Ovary (tissue), 9 donors: ENCODE data around the gene EIF5. TPM values are rescaled to one million over a fixed set of nuclear protein-coding genes. Genes with fewer than 3 reads are reported as not detected.

Experiments
- DNase-seq, 5 donors: peaks; one replicate each; pipeline ENCODE4 v3.0.0-alpha.2; 2019 to 2020
- H3K27ac ChIP-seq, 2 donors: fragments of 200-600 bp; one replicate each; pipeline versions ENCODE4 v1.5.1 to v1.8.0; 2019 to 2022
- H3K27me3 ChIP-seq: fragments of 200-600 bp; one replicate; pipeline ENCODE4 v1.8.0; 2022
- H3K36me3 ChIP-seq: fragments of 200-600 bp; sonication (generic); one replicate; pipeline ENCODE4 v1.5.1; 2019
- H3K4me1 ChIP-seq: one replicate; pipeline ENCODE4 v1.8.1; 2013; ENCODE audit warnings: mild to moderate bottlenecking, moderate library complexity; ENCODE audit not compliant: insufficient read depth
- H3K4me3 ChIP-seq: fragments of 200-600 bp; sonication (generic); one replicate; pipeline ENCODE4 v1.5.1; 2017
- H3K9me3 ChIP-seq, 2 donors: fragments of 200-600 bp in 1 of 2; sonication (generic) in 1 of 2; one replicate each; pipeline versions ENCODE4 v1.5.1 to v1.8.1; 2013 to 2019; ENCODE audit warnings: mild to moderate bottlenecking in 1 of 2, moderate library complexity in 1 of 2
- EP300 ChIP-seq: sonication (generic); formaldehyde crosslinking; IDR thresholded peaks from one replicate; pipeline ENCODE4 v1.6.1; 2017; ENCODE audit warnings: antibody characterized with exemption
- POLR2A ChIP-seq: fragments of 450-650 bp; IDR thresholded peaks from one replicate; pipeline ENCODE4 v1.6.1; 2017; ENCODE audit warnings: antibody characterized with exemption, mild to moderate bottlenecking, moderate library complexity
- WGBS, 3 donors: extraction: QIAGEN DNeasy Blood & Tissue Kit in 1 of 3; methylation state at CpG; one replicate each; pipeline versions ENCODE4 v1.1.5 to v1.1.7; 2013 to 2017; 5-methylcytosine and 5-hydroxymethylcytosine counted together
- intact Hi-C, 4 donors: fragments of 100-400 bp; cut with DNase I; formaldehyde crosslinking; loops; one replicate each; pipeline versions ENCODE4 v1.11.0 to v1.15.1; 2022 to 2023
- polyA plus RNA-seq, 2 donors: library from polyadenylated mRNA; stranded (reverse); fragments of 200-250 nt in 1 of 2; fragments of 350-450 nt in 1 of 2; fragmentation: Illumina TruSeq in 1 of 2; extraction: RNeasy Lipid Tissue Mini Kit (QIAGEN cat#74804) in 1 of 2; gene quantifications; one replicate each; pipeline ENCODE4 v1.2.3, GENCODE V29; 2013 to 2014
- total RNA-seq, 7 donors: library from RNA; depleted of rRNA in 2 of 7; stranded (reverse); fragments of >200 nt in 2 of 7; fragmentation: NEBNext Ultra II Directional in 3 of 7; extraction: Animal tissue kit (Norgen Biotek cat#: 25700) in 3 of 7; gene quantifications; one replicate each; pipeline versions ENCODE4 v1.1.0 to v1.2.4, GENCODE V29; 2016 to 2023
- TF ChIP-seq, protein P1 (sequence below), 3 donors: fragments of 450-650 bp in 2 of 3; fragments of 200-600 bp in 1 of 3; IDR thresholded peaks; one replicate each; pipeline versions ENCODE4 v1.5.1 to v1.8.0; 2016 to 2022; ENCODE audit warnings: antibody characterized with exemption in 3 of 3, mild to moderate bottlenecking in 1 of 3
- donor health status: DM: no; HTN: no; CAD: no; lungs with moderate emphysema.
- donor health status: DM: no; HTN: no; CAD: no.
- donor health status: Bipolar disorder and iron deficiency.
- donor health status: DM: yes; HTN: yes; CAD: no.
- donor health status: DM: no; HTN: no; CAD: no.
- donor health status: DM: yes; HTN: yes; CAD: no.

The EIF5 gene
- total and polyA plus RNA-seq, 9 donors: 73.0 to 169 (median 127) TPM

DNA sequence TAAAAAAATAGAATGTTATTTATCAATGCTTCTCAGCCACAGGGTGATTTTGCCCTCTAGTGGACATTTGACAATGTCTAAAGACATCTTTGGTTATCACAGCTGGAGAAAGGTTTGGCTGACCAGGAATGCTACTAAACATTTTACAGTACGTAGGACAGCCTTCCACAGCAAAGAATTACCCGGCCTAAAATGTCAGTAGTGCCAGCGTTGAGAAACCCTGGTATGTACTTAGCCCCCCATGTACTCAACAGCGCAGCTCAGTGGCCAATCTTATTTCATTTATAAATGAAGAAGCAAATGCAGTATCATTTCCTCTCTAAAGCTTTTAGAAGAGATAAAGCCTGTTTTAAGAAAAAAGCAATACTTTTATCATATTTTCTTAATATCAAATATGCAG is 57.0 kb downstream of the EIF5 start:
- H3K36me3 ChIP-seq: no peaks in the 10 kb centered on the region
- no peak overlapping the region for H3K4me3 ChIP-seq
- no peak overlapping the region for H3K27ac ChIP-seq
- intact Hi-C loops: no loop called here
- TF ChIP-seq, protein P1, sequence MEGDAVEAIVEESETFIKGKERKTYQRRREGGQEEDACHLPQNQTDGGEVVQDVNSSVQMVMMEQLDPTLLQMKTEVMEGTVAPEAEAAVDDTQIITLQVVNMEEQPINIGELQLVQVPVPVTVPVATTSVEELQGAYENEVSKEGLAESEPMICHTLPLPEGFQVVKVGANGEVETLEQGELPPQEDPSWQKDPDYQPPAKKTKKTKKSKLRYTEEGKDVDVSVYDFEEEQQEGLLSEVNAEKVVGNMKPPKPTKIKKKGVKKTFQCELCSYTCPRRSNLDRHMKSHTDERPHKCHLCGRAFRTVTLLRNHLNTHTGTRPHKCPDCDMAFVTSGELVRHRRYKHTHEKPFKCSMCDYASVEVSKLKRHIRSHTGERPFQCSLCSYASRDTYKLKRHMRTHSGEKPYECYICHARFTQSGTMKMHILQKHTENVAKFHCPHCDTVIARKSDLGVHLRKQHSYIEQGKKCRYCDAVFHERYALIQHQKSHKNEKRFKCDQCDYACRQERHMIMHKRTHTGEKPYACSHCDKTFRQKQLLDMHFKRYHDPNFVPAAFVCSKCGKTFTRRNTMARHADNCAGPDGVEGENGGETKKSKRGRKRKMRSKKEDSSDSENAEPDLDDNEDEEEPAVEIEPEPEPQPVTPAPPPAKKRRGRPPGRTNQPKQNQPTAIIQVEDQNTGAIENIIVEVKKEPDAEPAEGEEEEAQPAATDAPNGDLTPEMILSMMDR (IDR thresholded peaks at IDR 0.05): peak; percentile 20 to 59 (median 36)
- TF ChIP-seq EP300: no peak
- no peak for DNase-seq
- WGBS, 3 donors: 14 to 21% (median 18%) methylated on average over 4 of the region's 4 CpGs
- no peaks in the 10 kb centered on the region for H3K9me3 ChIP-seq
- peaks cover 20% of the 10 kb centered on the region for H3K4me1 ChIP-seq
- H3K27me3 ChIP-seq: no peaks in the 10 kb centered on the region

DNA sequence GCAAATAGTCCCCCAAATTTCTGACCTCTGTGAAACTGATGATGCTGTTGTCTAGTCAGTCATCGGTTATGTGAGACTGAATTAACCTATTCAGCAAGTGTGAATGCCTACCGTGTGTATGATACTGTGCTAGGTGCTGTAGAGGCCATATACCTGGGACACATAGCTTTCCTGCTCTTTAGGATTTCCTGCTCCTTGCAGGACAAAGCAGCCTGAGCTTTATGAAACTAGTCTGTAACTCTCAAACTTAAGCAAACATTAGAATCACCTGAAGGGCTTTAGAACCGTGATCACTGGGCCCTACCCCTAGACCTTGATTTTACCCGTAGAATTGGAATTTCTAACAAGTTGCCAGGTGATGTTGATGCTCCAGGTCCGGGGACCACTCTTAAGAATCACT is 58.1 kb downstream of the EIF5 start:
- Histone ChIP-seq H3K9me3 (no peaks in the 10 kb centered on the region), H3K4me1 (peaks cover 22% of the 10 kb centered on the region), H3K4me3 (no peak overlapping the region), H3K36me3 (no peaks in the 10 kb centered on the region), H3K27ac (no peak overlapping the region), H3K27me3 (no peaks in the 10 kb centered on the region)
- DNase-seq: no peak
- intact Hi-C loops: no loop called here
- 65 to 80% (median 74%) methylated on average over 5 of the region's 5 CpGs for WGBS, 3 donors
- TF ChIP-seq EP300 (no peak), POLR2A (no peak)
- TF ChIP-seq, protein P1 (IDR thresholded peaks at IDR 0.05): no peak

DNA sequence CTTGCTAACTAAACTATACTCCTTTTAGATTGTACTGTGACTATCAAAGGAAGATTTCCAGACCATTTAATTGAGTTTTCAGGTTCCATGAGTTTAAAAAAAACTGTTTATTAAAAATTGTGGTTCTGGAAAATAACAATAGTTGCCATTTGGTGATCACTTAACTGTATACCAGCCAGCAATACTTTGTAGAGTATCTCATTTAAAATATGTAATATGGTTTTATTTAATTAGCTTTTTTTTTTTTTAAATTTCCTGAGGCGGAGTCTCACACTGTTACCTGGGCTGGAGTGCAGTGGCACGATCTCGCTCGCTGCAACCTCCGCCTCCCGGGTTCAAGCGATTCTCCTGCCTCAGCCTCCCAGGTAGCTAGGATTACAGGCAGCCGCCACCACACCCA is 58.5 kb downstream of the EIF5 start:
- H3K27ac ChIP-seq: no peak overlapping the region
- no peak for DNase-seq
- H3K4me3 ChIP-seq: no peak overlapping the region
- H3K4me1 ChIP-seq: peaks cover 20% of the 10 kb centered on the region
- no peaks in the 10 kb centered on the region for H3K36me3 ChIP-seq
- WGBS, 3 donors: 92 to 94% (median 93%) methylated on average over 8 of the region's 8 CpGs
- no peaks in the 10 kb centered on the region for H3K27me3 ChIP-seq
- H3K9me3 ChIP-seq: no peaks in the 10 kb centered on the region
- intact Hi-C loops: no loop called here
- TF ChIP-seq, protein P1 (IDR thresholded peaks at IDR 0.05): no peak
- no peak for TF ChIP-seq POLR2A
- no peak for TF ChIP-seq EP300

DNA sequence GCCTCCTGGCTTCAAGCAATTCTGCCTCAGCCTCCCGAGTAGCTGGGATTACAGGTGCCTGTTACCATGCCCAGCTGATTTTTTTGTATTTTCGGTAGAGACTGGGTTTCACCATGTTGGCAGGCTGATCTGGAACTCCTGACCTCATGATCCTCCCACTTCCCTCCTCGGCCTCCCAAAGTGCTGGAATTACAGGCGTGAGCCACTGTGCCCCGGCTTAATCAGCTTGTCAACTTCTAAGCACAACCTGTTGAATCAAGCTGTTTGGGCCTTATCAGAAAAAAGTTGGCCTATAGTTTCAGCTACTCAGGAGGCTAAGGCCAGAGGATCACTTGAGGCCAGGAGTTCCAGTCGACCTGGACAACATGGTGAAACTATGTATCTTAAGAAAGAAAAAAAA is 59.0 kb downstream of the EIF5 start:
- H3K27ac ChIP-seq: no peak overlapping the region
- no peaks in the 10 kb centered on the region for H3K9me3 ChIP-seq
- no peak for DNase-seq
- TF ChIP-seq EP300 (no peak), POLR2A (no peak)
- TF ChIP-seq, protein P1 (IDR thresholded peaks at IDR 0.05): no peak
- H3K27me3 ChIP-seq: no peaks in the 10 kb centered on the region
- intact Hi-C loops: no loop called here
- 40 to 48% (median 43%) methylated on average over 6 of the region's 6 CpGs for WGBS, 3 donors
- H3K36me3 ChIP-seq: no peaks in the 10 kb centered on the region
- no peak overlapping the region for H3K4me3 ChIP-seq
- peaks cover 21% of the 10 kb centered on the region for H3K4me1 ChIP-seq
